ENCODE data around the gene TMEM208. TPM values are rescaled to one million over a fixed set of nuclear protein-coding genes. Genes with fewer than 3 reads are reported as not detected.

The TMEM208 gene
- total RNA-seq, 1 experiment from 2014 or later = 37.1 TPM

DNA sequence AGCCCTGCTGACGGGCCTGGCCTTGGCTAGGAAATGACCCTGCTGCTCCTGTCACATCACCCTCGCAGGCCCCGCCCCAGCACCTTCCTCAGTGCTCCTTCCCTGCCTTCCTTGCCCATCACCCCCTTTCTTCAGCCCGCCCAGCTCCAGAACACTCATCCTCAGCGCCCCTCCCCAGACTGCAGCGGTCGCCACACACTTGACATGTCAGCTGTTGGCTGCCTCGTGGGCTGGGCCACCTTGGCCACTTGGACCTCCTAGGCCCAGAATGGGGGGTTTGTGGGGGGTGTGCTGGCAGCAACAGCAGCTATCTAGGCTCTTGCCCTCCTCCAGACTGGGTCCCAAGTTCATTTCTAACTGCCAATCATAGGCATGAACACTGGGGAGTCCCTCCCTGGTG, 17.4 kb upstream of the TMEM208 start:
- DNase-seq (ENCODE audit: low read depth) = no peak

DNA sequence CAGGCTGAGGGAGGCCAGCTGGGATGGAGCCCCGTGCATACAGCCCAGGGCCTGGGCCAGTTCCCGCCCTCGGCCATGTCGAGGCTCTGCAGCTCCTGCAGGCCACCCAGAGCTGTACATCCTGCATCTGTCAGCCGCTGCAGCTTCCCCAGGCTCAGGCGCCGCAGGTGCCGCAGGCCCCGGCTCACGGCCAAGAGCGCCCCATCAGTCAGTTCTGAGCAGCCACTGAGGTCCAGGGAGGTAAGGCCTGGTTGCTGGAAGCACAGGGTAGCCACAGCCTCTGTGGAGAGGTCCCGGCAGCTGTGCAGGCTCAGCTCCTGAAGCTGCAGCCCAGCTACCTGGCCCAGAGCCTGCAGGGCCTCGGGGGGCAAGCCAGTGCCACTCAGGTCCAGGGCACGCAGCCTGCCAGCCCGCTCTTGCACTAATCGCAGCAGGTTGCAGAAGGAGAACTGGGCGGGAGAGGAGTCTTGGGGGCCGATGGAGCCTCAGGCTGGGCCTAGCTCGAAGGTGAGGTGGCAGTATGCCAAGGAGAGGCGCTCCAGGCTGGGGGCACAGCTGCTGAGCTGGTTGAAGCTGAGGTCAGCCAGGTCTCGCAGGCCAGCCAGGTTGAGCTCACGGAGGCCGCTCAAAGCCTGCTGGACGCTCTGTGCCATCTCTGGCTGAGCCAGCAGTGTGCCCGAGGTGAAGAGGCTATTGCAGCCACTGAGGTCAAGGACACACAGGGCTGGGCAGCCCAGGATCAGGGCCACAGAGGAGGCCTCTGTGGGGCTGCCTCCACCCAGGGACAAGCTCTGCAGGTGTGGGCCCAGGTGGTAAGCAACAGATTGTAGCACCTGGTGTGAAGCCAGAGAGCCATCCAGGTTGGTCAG, 16.6 kb upstream of the TMEM208 start:
- DNase-seq (ENCODE audit: low read depth) = no peak

DNA sequence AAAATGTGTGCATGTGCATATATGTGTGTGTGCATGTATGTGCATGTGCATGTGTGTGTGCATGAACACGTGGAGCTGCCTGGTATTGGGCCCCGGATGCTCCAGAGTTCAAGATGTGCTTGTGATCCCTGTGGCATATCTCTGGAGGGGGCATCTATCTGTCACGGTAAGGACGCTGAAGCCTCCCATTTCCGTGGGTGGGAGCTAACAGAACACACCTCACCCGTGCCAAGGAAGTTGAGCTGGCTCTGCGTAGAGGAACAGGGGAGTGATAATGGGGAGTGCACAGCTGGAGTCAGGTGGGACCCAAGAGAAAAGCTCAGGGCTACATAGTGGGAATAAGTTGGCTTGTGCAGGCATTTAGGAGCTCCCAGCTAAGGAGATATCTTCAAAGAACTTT, 15.3 kb upstream of the TMEM208 start:
- DNase-seq (ENCODE audit: low read depth) = no peak

DNA sequence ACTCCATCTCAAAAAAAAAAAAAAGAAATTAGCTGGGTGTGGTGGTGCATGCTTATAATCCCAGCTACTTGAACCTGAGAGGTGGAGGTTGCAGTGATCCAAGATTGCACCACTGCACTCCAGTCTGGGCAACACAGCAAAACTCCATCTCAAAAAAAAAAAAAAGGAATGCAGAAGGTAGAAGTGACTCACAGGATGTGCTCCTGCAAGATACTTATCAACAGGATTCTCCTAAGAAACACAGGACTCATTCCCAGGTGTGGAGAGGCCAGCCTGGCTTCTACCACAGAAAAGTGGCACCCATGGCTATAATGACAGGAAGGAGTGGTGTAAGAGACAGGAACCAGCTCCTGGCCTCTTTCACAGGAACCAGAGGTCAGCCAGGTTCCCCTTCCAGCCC, 14.2 kb upstream of the TMEM208 start:
- DNase-seq (ENCODE audit: low read depth) = no peak

DNA sequence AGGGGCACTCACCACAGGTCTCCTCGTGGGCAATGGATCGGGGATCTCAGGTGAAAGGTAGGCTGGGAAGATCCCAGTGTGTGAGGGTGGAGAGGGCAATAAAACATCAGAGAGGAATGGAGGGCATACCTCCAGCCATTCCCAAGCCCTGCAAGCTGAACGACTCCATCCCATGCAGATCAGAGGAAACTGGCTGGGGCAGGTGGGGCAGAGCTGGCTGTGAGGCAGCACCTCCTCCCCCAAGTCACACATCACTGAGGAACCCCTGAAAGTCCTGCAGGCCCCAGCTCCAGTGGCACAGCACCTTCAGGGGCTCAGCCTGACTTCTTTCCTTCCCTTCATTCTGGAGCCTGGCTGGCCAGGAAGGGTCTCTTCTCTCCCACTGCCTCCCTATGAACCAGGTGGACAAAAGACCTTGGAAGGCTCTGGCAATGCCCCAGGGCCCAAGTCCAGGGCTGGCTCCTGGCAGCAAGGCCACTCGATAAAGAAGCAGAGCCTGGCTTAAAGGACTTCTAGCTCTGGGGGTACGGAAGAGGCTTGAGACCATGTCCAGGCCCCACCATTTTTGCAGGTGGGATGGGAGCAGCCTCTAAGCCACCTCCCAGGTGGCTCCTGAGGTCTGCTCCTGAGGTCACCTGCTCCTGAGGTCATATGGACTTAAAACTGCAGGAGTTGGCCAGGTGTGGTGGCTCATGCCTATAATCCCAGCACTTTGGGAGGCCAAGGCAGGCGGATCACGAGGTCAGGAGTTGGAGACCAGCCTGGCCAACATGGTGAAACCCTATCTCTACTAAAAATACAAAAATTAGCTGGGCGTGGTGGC, 13.5 kb upstream of the TMEM208 start:
- no peak for DNase-seq (ENCODE audit: low read depth)

DNA sequence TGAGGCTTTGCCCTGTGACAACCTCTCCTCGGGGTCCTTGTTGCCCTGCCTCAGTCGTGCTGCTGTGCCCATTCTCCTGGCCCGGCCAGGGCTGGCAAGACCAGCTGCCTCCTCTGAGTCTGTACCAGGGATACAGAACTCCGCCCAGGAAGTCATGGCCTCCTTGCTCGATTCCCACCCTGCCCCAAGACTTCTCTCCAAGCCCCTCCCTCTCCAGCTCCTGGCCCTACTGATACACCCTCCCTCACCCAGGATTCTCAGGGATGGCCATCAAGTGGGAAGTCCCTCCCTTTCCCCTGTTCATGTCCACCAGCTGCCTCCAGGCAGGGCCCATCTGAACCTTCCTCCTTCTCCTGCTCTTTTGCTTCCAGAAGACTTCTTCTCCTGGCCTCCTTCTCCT, 11.2 kb upstream of the TMEM208 start:
- no peak for DNase-seq (ENCODE audit: low read depth)

DNA sequence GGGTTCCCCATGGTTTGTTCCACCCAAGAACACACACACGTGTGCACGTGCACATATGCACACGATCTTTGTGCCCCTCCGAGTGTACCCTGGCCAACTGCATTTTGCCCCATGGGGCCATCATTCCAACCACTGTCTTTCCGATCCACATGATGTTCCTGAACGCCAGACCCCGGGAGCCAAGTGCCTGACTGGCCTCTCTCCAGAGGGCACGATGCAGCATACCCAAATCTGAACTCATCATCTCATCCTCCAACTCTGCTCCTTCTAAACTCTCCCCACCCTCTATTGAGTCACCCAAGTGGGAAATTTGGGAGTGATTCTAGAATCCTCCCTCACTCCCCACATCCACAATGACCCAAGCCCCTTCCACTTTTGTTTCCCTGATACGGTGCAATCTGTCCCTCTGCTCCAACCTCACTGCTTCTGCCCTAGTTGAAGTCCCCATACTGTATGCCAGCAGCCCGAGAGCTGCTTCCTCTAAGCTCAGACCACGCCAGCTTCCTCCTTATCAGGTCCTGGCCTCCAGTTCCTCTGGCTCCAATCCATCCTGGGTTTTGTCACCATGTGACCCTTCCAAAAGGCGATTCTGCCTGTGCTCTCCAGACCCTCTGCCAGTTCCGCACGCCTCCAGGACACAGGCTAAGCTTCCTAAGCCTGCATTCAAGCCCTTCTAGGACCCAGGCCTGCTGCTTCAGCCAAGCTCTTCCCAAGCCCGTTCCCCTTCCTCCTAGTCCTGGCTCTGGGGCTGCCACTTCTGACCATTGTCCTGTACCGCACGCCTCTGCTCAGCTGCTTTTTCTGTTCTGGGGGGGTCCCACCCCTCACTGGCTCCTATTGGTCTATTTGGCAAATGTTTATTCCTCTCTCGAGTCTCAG, 10.1 kb upstream of the TMEM208 start:
- no peak for DNase-seq (ENCODE audit: low read depth)

DNA sequence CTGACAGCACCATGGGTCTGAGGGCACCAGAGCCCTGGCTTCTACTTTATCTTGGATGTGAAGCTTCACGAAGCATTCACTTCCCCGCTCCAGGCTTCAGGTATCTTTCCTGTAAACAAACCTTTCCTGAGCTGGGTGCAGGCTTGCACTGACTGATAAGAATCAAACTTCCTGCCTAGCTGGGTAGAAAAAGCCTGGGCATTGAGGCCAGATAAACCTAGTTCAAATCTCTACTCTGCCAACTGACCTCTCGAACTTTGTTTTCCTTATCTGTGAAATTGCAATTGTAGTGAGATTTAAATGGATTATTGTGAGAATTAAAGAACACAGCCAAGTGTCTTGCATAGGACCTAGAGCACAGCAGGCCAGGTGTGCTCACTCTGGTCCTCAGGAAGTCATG, 2.9 kb upstream of the TMEM208 start:
- no peak for DNase-seq (ENCODE audit: low read depth)

DNA sequence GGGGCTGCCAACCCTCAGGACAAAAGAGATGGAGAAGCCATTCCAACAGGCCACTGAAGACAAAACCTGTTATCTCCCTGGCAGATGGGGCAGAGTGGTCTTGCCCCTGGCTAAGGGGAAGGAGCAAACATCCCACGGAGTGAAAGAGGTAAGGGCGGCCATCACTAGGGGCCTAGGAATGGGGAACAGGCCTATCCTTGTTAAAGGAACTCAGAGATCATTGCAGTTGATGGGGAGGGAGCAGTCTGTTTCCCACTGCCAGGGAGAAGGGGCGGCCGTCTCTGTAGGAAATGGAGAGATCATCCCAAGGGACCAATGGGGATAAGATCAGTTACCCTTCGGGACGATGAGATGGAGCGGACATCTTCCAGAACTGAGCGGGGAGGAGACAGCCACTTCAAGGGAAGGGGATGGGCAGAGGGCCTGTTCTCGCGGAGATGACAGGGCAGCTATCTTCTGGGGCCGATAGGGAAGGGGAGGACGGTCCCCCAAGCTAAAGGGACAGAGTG, 581 bp upstream of the TMEM208 start:
- DNase-seq (ENCODE audit: low read depth) = no peak

DNA sequence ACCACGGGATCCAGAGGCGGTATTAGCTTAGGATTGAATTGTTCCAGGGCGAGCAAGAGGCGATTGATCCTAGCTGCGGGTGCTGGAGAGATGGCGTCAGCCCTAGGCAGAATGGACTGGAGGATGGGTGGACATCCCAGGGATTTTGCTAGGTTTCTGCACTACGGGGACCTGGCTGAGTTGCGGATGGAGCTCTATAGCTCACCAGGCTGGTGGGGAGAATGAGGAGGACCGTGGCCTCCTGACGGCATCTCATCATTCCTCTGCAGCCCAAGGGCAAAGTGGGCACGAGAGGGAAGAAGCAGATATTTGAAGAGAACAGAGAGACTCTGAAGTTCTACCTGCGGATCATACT, 614 bp downstream of the TMEM208 start:
- no peak for DNase-seq (ENCODE audit: low read depth)

DNA sequence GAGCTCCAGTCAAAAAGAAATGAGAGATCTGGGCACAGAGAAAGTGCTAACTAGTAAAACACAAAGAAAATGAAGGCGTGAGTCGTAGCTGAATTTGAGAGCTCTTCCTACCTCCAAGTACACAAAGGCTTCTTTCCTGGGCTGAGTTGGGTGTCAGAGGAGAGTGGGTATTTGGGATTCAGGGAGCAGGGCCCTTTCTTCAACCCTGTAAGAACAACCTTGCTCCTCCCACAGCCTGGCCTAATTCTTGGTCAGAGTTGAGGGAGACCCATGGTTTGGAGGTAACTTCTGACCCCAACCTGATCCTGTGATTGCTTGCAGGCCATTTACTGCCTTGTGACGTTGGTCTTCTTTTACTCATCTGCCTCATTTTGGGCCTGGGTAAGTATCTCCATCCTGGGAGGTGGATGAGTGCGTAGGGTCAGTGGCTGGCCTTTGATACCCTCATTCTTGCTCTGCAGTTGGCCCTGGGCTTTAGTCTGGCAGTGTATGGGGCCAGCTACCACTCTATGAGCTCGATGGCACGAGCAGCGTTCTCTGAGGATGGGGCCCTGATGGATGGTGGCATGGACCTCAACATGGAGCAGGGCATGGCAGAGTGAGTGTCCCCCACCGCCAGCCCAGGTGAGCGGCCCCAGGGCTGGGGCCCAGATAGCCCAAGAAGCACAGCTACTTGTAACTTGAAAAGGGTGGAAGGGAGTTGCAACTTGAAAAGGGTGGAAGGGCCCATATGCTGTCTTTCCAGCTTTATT, 1.3 kb downstream of the TMEM208 start:
- no peak for DNase-seq (ENCODE audit: low read depth)

DNA sequence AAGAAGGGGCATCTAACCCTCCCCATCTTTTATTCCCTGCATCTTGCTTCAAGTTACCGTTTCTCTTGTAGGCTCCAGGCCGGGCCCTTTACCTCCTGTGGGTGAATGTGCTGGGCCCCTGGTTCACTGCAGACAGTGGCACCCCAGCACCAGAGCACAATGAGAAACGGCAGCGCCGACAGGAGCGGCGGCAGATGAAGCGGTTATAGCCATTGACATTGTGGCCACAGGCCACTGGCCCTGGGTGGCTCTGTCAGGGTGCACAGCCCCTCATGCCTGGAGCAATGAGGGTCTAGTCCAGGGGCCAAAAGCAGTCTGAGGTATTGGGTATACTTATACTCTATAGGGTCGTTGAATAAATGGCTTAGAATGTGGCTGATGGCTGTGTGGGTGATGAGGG, 2.0 kb downstream of the TMEM208 start:
- no peak for DNase-seq (ENCODE audit: low read depth)

DNA sequence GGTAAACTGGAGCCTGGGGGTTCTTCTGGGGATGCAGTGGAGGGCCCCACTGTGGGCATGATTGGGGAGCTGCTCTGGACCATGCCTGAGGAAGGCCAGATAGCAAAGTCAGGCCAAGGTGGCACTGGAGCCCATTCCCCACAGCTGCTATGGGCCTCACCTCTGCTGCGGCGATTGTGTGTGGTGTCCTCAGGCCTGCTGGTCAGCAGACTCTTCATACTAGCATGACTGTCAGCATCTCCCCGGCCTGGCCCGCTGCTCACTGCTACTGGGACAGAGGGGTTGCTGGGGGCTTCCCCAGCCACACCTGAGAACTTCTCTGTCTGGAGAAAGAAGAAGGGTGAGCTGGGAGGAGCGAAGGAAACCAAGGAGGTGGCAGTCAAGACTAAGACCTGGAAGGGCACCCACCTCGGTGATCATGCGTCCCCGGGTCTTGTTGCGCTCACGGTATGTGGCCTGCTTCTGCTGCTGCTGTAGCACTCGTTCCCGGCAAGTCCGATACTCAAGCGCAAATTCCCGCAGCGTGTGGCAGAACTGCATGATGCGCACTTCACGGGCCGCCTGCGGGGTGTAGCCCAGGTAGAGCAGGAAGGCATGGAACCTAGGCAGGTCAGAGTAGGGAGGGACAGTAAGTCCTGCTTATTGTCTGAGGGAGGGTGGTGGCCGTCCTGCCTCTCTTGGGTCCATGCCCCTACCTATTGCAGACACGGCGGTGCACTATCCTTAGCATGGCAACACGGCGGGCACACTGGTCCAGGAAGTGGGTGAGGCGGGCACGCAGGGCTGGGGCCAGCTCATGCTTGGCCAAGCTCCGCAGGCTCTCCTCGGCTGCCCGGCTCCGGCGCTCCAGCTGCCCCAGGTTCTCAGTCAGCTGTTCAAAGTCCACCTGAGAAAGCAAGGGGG, 3.2 kb downstream of the TMEM208 start:
- no peak for DNase-seq (ENCODE audit: low read depth)

DNA sequence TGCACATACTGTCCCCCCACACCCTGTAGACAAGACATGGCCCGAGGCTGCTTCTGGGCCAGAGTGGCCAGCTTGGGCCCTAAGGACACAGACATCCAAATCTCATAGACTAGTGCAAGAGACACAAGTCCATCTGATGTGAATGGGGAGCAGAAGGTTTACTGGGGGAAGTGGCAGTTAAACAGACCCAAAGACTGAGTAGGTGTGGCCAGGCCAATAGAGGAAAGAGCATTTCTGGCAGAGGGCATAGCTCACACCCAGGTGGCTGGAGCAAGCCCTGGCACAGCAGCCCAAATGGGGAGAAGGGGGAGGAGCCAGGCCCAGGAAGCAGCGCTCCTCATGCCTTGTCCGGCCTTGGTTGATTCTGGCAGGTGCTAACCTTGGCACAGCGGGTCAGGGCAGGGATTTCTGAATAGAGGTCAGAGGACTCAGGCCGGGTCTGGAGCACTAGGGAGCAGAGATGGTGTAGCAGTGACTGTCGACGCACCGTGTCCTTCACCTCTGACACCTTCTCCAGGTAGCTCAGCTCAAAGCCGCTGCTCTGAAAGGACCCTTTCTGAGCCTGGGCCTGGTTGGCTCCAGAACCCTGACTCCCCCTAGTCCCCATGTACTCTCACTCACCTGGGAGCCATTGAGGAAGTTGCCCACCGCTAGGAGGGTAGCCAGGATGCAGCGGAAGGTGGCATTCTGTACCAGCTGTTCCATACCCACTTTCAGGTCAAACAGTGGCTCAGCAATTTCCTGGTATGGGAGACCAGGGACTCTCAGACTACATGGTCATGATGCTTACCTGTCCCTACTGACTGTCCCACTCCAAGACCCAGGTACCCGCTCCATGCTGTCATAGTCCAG, 4.1 kb downstream of the TMEM208 start:
- no peak for DNase-seq (ENCODE audit: low read depth)

DNA sequence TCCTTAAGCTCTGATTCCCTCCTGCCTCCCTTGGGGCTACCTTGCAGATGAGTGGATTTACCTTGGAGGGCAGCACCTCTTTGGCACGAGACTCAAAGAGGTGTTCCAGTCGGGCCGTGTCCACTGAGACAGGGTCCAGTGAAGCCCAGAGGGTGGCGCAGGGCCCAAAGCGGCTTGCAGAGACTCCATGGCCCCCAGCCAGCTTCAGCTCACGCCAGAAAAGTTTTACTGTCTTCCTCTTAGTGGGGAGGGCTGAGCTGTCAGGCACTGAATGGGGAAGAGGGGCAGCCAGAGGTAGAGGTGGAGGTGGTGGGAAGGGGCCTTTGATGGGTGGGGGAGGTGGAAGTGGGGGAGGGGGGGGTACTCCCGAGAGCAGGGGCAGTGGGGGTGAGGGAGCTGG, 6.7 kb downstream of the TMEM208 start:
- no peak for DNase-seq (ENCODE audit: low read depth)

DNA sequence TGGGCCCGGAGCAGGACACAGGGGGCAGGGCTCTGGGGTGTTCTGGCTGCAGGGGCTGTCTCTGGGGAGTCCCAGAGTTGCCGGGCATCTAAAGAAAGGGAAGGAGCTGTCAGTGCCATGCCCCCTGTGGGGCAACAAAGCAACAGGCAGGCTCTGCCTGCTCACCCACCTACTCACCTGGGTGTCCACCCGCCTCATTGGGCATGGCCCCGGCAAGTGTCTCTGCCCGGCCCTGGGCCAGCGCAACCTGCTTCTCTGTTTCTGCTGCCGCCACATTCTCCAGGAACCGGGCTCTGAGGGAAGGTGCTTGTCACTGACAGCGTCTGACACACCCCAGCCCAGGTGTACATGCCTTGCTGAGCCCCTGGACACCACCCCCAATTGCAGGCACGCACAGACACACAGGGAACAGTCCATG, 7.3 kb downstream of the TMEM208 start:
- no peak for DNase-seq (ENCODE audit: low read depth)

DNA sequence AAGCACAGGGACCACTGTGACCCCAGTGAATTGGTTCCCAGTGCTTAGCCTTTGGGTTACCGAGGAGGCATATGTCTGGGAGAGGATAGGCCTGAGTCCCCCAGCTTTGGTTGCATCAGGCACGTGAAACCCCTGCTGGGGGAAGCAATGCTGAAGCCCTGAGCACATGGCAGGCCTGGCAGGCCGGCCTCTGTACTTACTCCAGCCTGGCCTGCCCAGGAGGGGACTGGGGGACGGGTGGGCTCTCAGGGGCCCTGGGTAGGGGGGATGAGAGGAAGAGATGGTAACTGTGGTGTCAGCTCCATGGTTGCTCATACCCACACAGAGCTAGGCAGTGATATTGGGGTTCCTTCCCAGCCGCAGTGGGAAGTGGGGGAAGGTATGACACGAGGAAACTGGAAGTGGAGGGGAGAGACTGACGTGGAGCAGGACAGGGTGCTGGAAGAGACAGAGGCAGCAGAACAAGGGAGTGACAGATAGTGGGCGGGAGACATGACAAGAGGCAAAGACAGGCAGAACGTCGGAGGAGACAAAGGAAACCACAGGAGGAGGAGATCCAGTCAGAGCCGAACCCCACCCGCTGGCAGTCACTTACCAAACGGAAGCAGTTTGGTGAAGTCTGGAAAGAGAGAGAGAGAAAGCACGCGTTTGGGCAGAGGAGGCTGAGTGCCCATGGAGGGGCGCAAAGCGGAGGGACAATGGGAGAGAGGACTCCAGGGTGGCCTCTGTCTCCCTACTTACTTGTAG, 9.1 kb downstream of the TMEM208 start:
- DNase-seq (ENCODE audit: low read depth) = no peak
